Measurements from ENCODE around the gene HES2.
"Not testable (repeated sequence)": the region's sequence is repeated elsewhere in the genome, so short reads cannot be mapped to it uniquely, and the experiment has no call there.

DNA sequence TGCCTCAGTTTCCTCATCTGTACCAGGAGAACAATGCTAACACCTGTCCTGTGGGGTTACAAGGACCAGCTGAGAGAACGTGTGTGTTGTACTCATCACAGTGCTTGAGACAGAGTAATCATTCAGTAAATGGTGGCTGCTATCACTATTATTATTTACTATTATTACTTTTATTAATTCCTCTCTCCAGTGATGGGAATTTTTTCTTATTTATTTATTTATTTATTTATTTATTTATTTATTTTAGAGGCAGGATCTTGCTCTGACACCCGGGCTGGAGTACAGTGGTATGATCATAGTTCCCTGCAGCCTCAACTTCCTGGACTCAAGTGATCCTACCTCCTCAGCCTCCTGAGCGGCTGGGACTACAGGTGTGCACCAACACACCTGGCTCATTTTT, 16.6 kb upstream of the HES2 start:
- TF ChIP-seq, protein P1, sequence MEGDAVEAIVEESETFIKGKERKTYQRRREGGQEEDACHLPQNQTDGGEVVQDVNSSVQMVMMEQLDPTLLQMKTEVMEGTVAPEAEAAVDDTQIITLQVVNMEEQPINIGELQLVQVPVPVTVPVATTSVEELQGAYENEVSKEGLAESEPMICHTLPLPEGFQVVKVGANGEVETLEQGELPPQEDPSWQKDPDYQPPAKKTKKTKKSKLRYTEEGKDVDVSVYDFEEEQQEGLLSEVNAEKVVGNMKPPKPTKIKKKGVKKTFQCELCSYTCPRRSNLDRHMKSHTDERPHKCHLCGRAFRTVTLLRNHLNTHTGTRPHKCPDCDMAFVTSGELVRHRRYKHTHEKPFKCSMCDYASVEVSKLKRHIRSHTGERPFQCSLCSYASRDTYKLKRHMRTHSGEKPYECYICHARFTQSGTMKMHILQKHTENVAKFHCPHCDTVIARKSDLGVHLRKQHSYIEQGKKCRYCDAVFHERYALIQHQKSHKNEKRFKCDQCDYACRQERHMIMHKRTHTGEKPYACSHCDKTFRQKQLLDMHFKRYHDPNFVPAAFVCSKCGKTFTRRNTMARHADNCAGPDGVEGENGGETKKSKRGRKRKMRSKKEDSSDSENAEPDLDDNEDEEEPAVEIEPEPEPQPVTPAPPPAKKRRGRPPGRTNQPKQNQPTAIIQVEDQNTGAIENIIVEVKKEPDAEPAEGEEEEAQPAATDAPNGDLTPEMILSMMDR (conservative IDR thresholded peaks at IDR 0.05 in 1 of 2, IDR thresholded peaks at IDR 0.05 in 1 of 2; ENCODE audit: extremely low read depth in 1 of 2, insufficient read depth in 1 of 2, low read depth in 1 of 2, low read length in 2 of 2), result not testable (repeated sequence)
- TF ChIP-seq EZH2 (IDR thresholded peaks at IDR 0.05; ENCODE audit: borderline replicate concordance, low read length), result not testable (repeated sequence)

All from mammary epithelial cell (primary cell).